Measurements from ENCODE around the gene SCNN1G. TPM values are rescaled to one million over a fixed set of nuclear protein-coding genes. Genes with fewer than 3 reads are reported as not detected.

Gene SCNN1G
- total and polyA plus RNA-seq, 9 of the 15 experiments (the other 6 are each of a cell fraction or from before 2014, with no cell fraction given), result not detected

DNA sequence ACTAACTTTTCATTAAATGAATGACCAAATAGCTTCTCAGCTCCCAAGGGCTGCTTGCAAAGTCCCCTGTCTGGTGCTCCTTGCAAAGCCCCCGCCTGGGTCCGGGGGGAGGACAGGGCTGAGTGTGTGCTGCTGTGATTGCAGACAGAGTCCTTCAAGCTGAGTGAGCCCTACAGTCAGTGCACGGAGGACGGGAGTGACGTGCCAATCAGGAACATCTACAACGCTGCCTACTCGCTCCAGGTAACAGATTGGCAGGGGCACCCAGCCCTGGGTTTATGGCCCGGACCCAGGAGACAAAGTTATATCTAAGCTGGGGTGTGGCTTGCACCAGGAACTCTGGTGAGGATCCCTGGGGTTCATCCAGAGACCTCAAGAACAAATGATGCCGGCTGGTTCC lies 27.1 kb downstream of the SCNN1G start:
- FAIRE-seq (no peak), ATAC-seq (no peak), DNase-seq (ENCODE audit: extremely low read depth in 1 of 4, low spot score in 3 of 4) (no peak)
- Histone ChIP-seq H3K36me3 (ENCODE audit: control insufficient read depth, insufficient read depth, low read length) (no peaks in the 10 kb centered on the region), H3K4me2 (ENCODE audit: insufficient read depth, low read length) (no peak overlapping the region), H3K9me1 (ENCODE audit: control insufficient read depth, insufficient read depth, low read length) (peaks cover 5% of the 10 kb centered on the region), H2AFZ (ENCODE audit: low read depth, low read length) (no peak overlapping the region), H4K20me1 (replicated peaks; ENCODE audit: control insufficient read depth, insufficient read depth, low read length) (0 out of 2 replicates have a peak, but pooled peaks cover 4% of the 10 kb centered on the region), H3K4me1 (replicated peaks in 1 of 2; ENCODE audit: control insufficient read depth in 2 of 2, insufficient read depth in 2 of 2, low read length in 2 of 2) (no peaks in the 10 kb centered on the region; a peak in 1 of 5 replicates), H3K27ac (ENCODE audit: extremely low read depth, low read depth, low read length) (no peak overlapping the region), H3K27me3 (ENCODE audit: control insufficient read depth in 2 of 2, insufficient read depth in 2 of 2, low read length in 2 of 2) (peaks cover 2 to 26% of the 10 kb centered on the region in 2 experiments; a peak in 3 of 5 replicates), H3K9me3 (replicated peaks; ENCODE audit: control insufficient read depth, insufficient read depth, low read depth, low read length) (no peaks in the 10 kb centered on the region), H3K9ac (ENCODE audit: insufficient read depth in 1 of 2, low read depth in 2 of 2, low read length in 2 of 2) (no peak overlapping the region), H3K4me3 (no peak overlapping the region), H3K79me2 (ENCODE audit: control insufficient read depth, insufficient read depth, low read length) (no peaks in the 10 kb centered on the region)
- in situ Hi-C loops (cut with MboI) (no loop called here), intact Hi-C loops (cut with micrococcal nuclease) (no loop called here)
- BruUV-seq (replicated peaks), result no TSS peak
- 0% methylated on average over 9 of the region's 9 CpGs for WGBS (ENCODE audit: insufficient coverage, low coverage, missing lambda C conversion rate)
- POLR2A ChIA-PET, result interaction anchor here (0.6 kb wide), 1 partner anchor 73 kb away, joined by 4 read pairs; no protein-coding TSS in a partner anchor
- CTCF ChIA-PET (ENCODE audit: low intra/inter-chr PET ratio), result no interaction called here
- TF ChIP-seq ZNF232 (CRISPR knock-in tag; IDR thresholded peaks at IDR 0.05), result no peak
- TF ChIP-seq DMBX1 (CRISPR knock-in tag; IDR thresholded peaks at IDR 0.05; ENCODE audit: borderline replicate concordance), result no peak
- no peak for TF ChIP-seq ZNF431 (CRISPR knock-in tag; IDR thresholded peaks at IDR 0.05)
- TF ChIP-seq, protein P1, sequence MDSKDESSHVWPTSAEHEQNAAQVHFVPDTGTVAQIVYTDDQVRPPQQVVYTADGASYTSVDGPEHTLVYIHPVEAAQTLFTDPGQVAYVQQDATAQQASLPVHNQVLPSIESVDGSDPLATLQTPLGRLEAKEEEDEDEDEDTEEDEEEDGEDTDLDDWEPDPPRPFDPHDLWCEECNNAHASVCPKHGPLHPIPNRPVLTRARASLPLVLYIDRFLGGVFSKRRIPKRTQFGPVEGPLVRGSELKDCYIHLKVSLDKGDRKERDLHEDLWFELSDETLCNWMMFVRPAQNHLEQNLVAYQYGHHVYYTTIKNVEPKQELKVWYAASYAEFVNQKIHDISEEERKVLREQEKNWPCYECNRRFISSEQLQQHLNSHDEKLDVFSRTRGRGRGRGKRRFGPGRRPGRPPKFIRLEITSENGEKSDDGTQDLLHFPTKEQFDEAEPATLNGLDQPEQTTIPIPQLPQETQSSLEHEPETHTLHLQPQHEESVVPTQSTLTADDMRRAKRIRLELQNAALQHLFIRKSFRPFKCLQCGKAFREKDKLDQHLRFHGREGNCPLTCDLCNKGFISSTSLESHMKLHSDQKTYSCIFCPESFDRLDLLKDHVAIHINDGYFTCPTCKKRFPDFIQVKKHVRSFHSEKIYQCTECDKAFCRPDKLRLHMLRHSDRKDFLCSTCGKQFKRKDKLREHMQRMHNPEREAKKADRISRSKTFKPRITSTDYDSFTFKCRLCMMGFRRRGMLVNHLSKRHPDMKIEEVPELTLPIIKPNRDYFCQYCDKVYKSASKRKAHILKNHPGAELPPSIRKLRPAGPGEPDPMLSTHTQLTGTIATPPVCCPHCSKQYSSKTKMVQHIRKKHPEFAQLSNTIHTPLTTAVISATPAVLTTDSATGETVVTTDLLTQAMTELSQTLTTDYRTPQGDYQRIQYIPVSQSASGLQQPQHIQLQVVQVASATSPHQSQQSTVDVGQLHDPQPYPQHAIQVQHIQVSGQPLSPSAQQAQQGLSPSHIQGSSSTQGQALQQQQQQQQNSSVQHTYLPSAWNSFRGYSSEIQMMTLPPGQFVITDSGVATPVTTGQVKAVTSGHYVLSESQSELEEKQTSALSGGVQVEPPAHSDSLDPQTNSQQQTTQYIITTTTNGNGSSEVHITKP (IDR thresholded peaks at IDR 0.05; ENCODE audit: partially characterized antibody), result no peak
- no peak for TF ChIP-seq ZNF668 (CRISPR knock-in tag; IDR thresholded peaks at IDR 0.05)
